GM23338 (cell line): ENCODE data around the gene ADGRV1. TPM values are rescaled to one million over a fixed set of nuclear protein-coding genes. Genes with fewer than 3 reads are reported as not detected.

Experiments used
- ATAC-seq: fragments of 200-7000 bp; cut with Tn5 transposase; 3 replicates; pipeline ENCODE4 v1.9.1; 2020
- DNase-seq: peaks from one replicate; pipeline ENCODE4 v3.0.0-alpha.2; 2015; ENCODE audit warnings: low spot score
- H2AFZ ChIP-seq: fragments of 200-600 bp; sonication (generic); 2 replicates; pipeline ENCODE4 v1.8.0; 2016; ENCODE audit warnings: antibody characterized with exemption, mild to moderate bottlenecking, moderate library complexity
- H3F3A ChIP-seq: fragments of 200-600 bp; sonication (generic); replicated peaks from 2 replicates; pipeline ENCODE4 v1.8.0; 2017; ENCODE audit warnings: antibody characterized with exemption, mixed run types, low read depth
- H3K27ac ChIP-seq: fragments of 200-600 bp; sonication (generic); 2 replicates; pipeline ENCODE4 v1.6.1; 2016; ENCODE audit warnings: low read depth
- H3K27me3 ChIP-seq: fragments of 200-600 bp; sonication (generic); 2 replicates; pipeline ENCODE4 v1.8.0; 2016; ENCODE audit warnings: mild to moderate bottlenecking, mixed run types, moderate library complexity; ENCODE audit not compliant: insufficient read depth
- H3K36me3 ChIP-seq: fragments of 200-600 bp; sonication (generic); 2 replicates; pipeline ENCODE4 v1.8.0; 2016; ENCODE audit warnings: mild to moderate bottlenecking; ENCODE audit not compliant: insufficient read depth
- H3K4me1 ChIP-seq: fragments of 200-600 bp; sonication (generic); 2 replicates; pipeline ENCODE4 v1.8.0; 2016; ENCODE audit warnings: mild to moderate bottlenecking, moderate library complexity; ENCODE audit not compliant: insufficient read depth
- H3K4me2 ChIP-seq: fragments of 200-600 bp; sonication (generic); 2 replicates; pipeline ENCODE4 v1.7.1; 2017; ENCODE audit warnings: mixed run types
- H3K4me3 ChIP-seq: fragments of 200-600 bp; sonication (generic); 2 replicates; pipeline ENCODE4 v1.6.1; 2016; ENCODE audit warnings: mixed run types
- H3K79me2 ChIP-seq: fragments of 200-600 bp; sonication (generic); replicated peaks from 2 replicates; pipeline ENCODE4 v1.8.0; 2017; ENCODE audit warnings: mild to moderate bottlenecking; ENCODE audit not compliant: insufficient read depth
- H3K9me2 ChIP-seq: fragments of 200-600 bp; sonication (generic); 2 replicates; pipeline ENCODE4 v1.8.0; 2017; ENCODE audit not compliant: insufficient read depth
- H4K20me1 ChIP-seq: fragments of 200-600 bp; sonication (generic); replicated peaks from 2 replicates; pipeline ENCODE4 v1.8.0; 2017; ENCODE audit warnings: mild to moderate bottlenecking; ENCODE audit not compliant: insufficient read depth
- H3K27ac Mint-ChIP-seq: 2 replicates; pipeline ENCODE4 v1.8.0; 2020; ENCODE audit warnings: inconsistent platforms, mild to moderate bottlenecking, moderate library complexity, mixed read lengths
- H3K27me3 Mint-ChIP-seq: 3 replicates; pipeline ENCODE4 v1.8.0; 2022; ENCODE audit warnings: low read depth, mild to moderate bottlenecking, moderate library complexity, mixed read lengths, inconsistent platforms; ENCODE audit not compliant: insufficient read depth, poor library complexity
- H3K36me3 Mint-ChIP-seq: 3 replicates; pipeline ENCODE4 v1.8.0; 2021; ENCODE audit warnings: low read depth, mild to moderate bottlenecking, inconsistent platforms, moderate library complexity, mixed read lengths
- H3K4me1 Mint-ChIP-seq: 3 replicates; pipeline ENCODE4 v1.8.0; 2020; ENCODE audit warnings: mild to moderate bottlenecking, inconsistent platforms, mixed read lengths
- H3K4me3 Mint-ChIP-seq: 3 replicates; pipeline ENCODE4 v1.8.0; 2021; ENCODE audit warnings: moderate library complexity, mild to moderate bottlenecking, inconsistent platforms, mixed read lengths
- H3K9me3 Mint-ChIP-seq: 3 replicates; pipeline ENCODE4 v1.8.0; 2020; ENCODE audit warnings: moderate library complexity, mild to moderate bottlenecking, inconsistent platforms, mixed read lengths
- EZH2phosphoT487 ChIP-seq: fragments of 200-600 bp; sonication (generic); IDR thresholded peaks from one replicate; pipeline ENCODE4 v1.8.1; 2018; ENCODE audit warnings: antibody characterized with exemption; ENCODE audit not compliant: unreplicated experiment
- JUNB ChIP-seq: IDR thresholded peaks from one replicate; pipeline ENCODE4 v1.6.1; 2016; ENCODE audit warnings: antibody characterized with exemption; ENCODE audit not compliant: unreplicated experiment
- NANOG ChIP-seq: IDR thresholded peaks from 2 replicates; pipeline ENCODE4 v1.6.1; 2016; ENCODE audit warnings: antibody characterized with exemption, borderline replicate concordance
- POLR2AphosphoS5 ChIP-seq: IDR thresholded peaks from 2 replicates; pipeline ENCODE4 v1.6.1; 2016; ENCODE audit warnings: antibody characterized with exemption, low read depth
- STAT1 ChIP-seq: IDR thresholded peaks from one replicate; pipeline ENCODE4 v1.6.1; 2016; ENCODE audit warnings: antibody characterized with exemption; ENCODE audit not compliant: unreplicated experiment
- ZNF114 ChIP-seq: fragments of 250-450 bp; sonication (Bioruptor Pico); IDR thresholded peaks from 2 replicates; pipeline ENCODE4 v1.5.0; 2020; ENCODE audit warnings: mild to moderate bottlenecking, moderate library complexity
- ZNF331 ChIP-seq: fragments of 250-450 bp; sonication (Bioruptor Pico); IDR thresholded peaks from 2 replicates; pipeline ENCODE4 v1.5.0; 2020; ENCODE audit warnings: low read depth, mild to moderate bottlenecking, moderate library complexity
- polyA plus RNA-seq: library from polyadenylated mRNA; unstranded; fragments of >200 nt; fragmentation: Nextera tagmentation; extraction: Ambion mirVana; gene quantifications from 2 replicates; pipeline ENCODE4 v1.2.1, GENCODE V29; 2016
- total RNA-seq: library from RNA; depleted of rRNA; stranded (reverse); fragments of >200 nt; shearing (Covaris generic); gene quantifications from 2 replicates; pipeline ENCODE4 v1.2.3, GENCODE V29; 2014
- TF ChIP-seq, protein P1 (sequence below): IDR thresholded peaks from 2 replicates; pipeline ENCODE4 v1.6.1; 2016; ENCODE audit warnings: antibody characterized with exemption
- TF ChIP-seq, protein P2 (sequence below): fragments of 250-450 bp; sonication (Bioruptor Pico); IDR thresholded peaks from 2 replicates; pipeline ENCODE4 v1.5.0; 2020; ENCODE audit warnings: mild to moderate bottlenecking, moderate library complexity
- TF ChIP-seq, protein P3 (sequence below), 2 experiments: fragments of 200-600 bp in 1 of 2; sonication (generic) in 1 of 2; conservative IDR thresholded peaks; 2 replicates each; pipeline versions ENCODE4 v1.5.1 to v1.6.1; 2016 to 2017; ENCODE audit warnings: antibody characterized with exemption in 2 of 2, low read depth in 2 of 2, mild to moderate bottlenecking in 2 of 2, moderate library complexity in 1 of 2

ADGRV1 gene
- total and polyA plus RNA-seq, 2 experiments from 2014 or later, result 46.1 to 149 TPM

DNA sequence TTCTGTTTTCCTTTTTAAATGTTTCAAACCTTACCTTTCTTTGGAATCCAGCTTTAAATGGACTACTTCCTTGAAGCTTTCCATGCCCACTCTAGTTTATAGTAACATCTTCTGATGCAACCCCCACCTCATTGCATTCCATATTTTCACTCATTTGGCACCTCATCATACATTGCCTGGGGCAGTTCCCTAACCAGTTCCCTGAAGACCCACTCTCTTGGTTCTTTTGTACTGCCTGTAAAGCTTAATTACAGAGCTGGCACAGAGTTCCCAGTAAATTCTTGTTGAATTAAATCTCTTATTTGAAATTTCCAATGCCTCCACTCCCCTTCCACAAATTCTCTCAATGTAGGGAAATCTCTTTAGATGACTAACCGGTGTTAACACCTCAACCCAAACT lies 567.3 kb downstream of the ADGRV1 start:
- no peak overlapping the region for H3K4me2 ChIP-seq
- peaks cover 4% of the 10 kb centered on the region; the same call in 2 of the 3 replicates for H3K4me1 Mint-ChIP-seq
- no peaks in the 10 kb centered on the region for H3K9me2 ChIP-seq
- H3K36me3 Mint-ChIP-seq, result no peaks in the 10 kb centered on the region
- no peaks in the 10 kb centered on the region for H3F3A ChIP-seq
- H3K27ac ChIP-seq, result 0 out of 2 replicates have a peak overlapping the region, but pooled peaks have one; percentile 23
- no peaks in the 10 kb centered on the region for H3K27me3 ChIP-seq
- H4K20me1 ChIP-seq, result 0 out of 2 replicates have a peak, but pooled peaks cover 5% of the 10 kb centered on the region
- H3K4me3 Mint-ChIP-seq, result no peak overlapping the region
- H2AFZ ChIP-seq, result no peak overlapping the region
- no peak overlapping the region for H3K4me3 ChIP-seq
- no peak overlapping the region for H3K27ac Mint-ChIP-seq
- H3K9me3 Mint-ChIP-seq, result no peaks in the 10 kb centered on the region
- H3K36me3 ChIP-seq, result no peaks in the 10 kb centered on the region
- ATAC-seq (no peak), DNase-seq (no peak)
- no peaks in the 10 kb centered on the region for H3K27me3 Mint-ChIP-seq
- TF ChIP-seq, protein P1, sequence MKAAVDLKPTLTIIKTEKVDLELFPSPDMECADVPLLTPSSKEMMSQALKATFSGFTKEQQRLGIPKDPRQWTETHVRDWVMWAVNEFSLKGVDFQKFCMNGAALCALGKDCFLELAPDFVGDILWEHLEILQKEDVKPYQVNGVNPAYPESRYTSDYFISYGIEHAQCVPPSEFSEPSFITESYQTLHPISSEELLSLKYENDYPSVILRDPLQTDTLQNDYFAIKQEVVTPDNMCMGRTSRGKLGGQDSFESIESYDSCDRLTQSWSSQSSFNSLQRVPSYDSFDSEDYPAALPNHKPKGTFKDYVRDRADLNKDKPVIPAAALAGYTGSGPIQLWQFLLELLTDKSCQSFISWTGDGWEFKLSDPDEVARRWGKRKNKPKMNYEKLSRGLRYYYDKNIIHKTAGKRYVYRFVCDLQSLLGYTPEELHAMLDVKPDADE, result no peak
- H3K79me2 ChIP-seq, result no peaks in the 10 kb centered on the region
- H3K4me1 ChIP-seq, result no peaks in the 10 kb centered on the region

DNA sequence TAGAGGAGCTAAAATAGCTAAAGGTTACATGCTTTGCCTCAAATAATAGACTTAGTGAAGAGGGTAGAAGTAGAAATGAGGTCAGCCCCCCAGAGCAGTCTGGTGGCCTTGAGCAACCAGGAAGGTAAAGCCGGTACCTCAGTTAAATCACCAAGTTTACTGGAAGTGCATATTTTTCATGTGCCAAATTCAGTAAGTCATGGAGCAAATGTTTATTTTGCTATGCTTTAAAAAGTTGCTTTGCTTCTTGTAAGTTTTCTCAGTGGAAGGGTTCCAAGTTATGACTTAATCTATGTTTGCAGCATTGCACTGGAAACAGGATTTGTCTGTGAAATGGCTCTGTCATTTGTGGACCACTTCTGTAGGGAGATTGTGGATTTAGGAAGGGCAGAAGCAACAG lies 567.9 kb downstream of the ADGRV1 start:
- Histone ChIP-seq H3K36me3 (no peaks in the 10 kb centered on the region), H2AFZ (no peak overlapping the region), H3K27me3 (no peaks in the 10 kb centered on the region), H3K27ac (0 out of 2 replicates have a peak overlapping the region, but pooled peaks have one; percentile 23), H3K9me2 (no peaks in the 10 kb centered on the region), H3K79me2 (no peaks in the 10 kb centered on the region), H3F3A (no peaks in the 10 kb centered on the region), H3K4me1 (no peaks in the 10 kb centered on the region), H3K4me3 (no peak overlapping the region), H4K20me1 (0 out of 2 replicates have a peak, but pooled peaks cover 5% of the 10 kb centered on the region), H3K4me2 (no peak overlapping the region)
- ATAC-seq (no peak), DNase-seq (no peak)
- Mint-ChIP-seq H3K4me3 (no peak overlapping the region), H3K27me3 (no peaks in the 10 kb centered on the region), H3K9me3 (no peaks in the 10 kb centered on the region), H3K36me3 (no peaks in the 10 kb centered on the region), H3K27ac (no peak overlapping the region), H3K4me1 (peaks cover 4% of the 10 kb centered on the region; the same call in 2 of the 3 replicates)
- TF ChIP-seq ZNF114 (CRISPR knock-in tag) (no peak), POLR2AphosphoS5 (no peak), ZNF331 (CRISPR knock-in tag) (no peak), STAT1 (no peak), NANOG (no peak), EZH2phosphoT487 (no peak), JUNB (no peak)
- TF ChIP-seq, protein P2, sequence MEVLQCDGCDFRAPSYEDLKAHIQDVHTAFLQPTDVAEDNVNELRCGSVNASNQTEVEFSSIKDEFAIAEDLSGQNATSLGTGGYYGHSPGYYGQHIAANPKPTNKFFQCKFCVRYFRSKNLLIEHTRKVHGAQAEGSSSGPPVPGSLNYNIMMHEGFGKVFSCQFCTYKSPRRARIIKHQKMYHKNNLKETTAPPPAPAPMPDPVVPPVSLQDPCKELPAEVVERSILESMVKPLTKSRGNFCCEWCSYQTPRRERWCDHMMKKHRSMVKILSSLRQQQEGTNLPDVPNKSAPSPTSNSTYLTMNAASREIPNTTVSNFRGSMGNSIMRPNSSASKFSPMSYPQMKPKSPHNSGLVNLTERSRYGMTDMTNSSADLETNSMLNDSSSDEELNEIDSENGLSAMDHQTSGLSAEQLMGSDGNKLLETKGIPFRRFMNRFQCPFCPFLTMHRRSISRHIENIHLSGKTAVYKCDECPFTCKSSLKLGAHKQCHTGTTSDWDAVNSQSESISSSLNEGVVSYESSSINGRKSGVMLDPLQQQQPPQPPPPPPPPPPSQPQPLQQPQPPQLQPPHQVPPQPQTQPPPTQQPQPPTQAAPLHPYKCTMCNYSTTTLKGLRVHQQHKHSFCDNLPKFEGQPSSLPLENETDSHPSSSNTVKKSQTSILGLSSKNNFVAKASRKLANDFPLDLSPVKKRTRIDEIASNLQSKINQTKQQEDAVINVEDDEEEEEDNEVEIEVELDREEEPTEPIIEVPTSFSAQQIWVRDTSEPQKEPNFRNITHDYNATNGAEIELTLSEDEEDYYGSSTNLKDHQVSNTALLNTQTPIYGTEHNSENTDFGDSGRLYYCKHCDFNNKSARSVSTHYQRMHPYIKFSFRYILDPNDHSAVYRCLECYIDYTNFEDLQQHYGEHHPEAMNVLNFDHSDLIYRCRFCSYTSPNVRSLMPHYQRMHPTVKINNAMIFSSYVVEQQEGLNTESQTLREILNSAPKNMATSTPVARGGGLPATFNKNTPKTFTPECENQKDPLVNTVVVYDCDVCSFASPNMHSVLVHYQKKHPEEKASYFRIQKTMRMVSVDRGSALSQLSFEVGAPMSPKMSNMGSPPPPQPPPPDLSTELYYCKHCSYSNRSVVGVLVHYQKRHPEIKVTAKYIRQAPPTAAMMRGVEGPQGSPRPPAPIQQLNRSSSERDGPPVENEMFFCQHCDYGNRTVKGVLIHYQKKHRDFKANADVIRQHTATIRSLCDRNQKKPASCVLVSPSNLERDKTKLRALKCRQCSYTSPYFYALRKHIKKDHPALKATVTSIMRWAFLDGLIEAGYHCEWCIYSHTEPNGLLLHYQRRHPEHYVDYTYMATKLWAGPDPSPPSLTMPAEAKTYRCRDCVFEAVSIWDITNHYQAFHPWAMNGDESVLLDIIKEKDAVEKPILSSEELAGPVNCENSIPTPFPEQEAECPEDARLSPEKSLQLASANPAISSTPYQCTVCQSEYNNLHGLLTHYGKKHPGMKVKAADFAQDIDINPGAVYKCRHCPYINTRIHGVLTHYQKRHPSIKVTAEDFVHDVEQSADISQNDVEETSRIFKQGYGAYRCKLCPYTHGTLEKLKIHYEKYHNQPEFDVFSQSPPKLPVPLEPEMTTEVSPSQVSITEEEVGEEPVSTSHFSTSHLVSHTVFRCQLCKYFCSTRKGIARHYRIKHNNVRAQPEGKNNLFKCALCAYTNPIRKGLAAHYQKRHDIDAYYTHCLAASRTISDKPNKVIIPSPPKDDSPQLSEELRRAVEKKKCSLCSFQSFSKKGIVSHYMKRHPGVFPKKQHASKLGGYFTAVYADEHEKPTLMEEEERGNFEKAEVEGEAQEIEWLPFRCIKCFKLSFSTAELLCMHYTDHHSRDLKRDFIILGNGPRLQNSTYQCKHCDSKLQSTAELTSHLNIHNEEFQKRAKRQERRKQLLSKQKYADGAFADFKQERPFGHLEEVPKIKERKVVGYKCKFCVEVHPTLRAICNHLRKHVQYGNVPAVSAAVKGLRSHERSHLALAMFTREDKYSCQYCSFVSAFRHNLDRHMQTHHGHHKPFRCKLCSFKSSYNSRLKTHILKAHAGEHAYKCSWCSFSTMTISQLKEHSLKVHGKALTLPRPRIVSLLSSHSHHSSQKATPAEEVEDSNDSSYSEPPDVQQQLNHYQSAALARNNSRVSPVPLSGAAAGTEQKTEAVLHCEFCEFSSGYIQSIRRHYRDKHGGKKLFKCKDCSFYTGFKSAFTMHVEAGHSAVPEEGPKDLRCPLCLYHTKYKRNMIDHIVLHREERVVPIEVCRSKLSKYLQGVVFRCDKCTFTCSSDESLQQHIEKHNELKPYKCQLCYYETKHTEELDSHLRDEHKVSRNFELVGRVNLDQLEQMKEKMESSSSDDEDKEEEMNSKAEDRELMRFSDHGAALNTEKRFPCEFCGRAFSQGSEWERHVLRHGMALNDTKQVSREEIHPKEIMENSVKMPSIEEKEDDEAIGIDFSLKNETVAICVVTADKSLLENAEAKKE (CRISPR knock-in tag), result no peak
- TF ChIP-seq, protein P1, result no peak
- TF ChIP-seq, protein P3, sequence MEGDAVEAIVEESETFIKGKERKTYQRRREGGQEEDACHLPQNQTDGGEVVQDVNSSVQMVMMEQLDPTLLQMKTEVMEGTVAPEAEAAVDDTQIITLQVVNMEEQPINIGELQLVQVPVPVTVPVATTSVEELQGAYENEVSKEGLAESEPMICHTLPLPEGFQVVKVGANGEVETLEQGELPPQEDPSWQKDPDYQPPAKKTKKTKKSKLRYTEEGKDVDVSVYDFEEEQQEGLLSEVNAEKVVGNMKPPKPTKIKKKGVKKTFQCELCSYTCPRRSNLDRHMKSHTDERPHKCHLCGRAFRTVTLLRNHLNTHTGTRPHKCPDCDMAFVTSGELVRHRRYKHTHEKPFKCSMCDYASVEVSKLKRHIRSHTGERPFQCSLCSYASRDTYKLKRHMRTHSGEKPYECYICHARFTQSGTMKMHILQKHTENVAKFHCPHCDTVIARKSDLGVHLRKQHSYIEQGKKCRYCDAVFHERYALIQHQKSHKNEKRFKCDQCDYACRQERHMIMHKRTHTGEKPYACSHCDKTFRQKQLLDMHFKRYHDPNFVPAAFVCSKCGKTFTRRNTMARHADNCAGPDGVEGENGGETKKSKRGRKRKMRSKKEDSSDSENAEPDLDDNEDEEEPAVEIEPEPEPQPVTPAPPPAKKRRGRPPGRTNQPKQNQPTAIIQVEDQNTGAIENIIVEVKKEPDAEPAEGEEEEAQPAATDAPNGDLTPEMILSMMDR (conservative IDR thresholded peaks at IDR 0.05; ENCODE audit: low read depth in 2 of 2), result no peak
